ENCODE data around the gene PI4KA. TPM values are rescaled to one million over a fixed set of nuclear protein-coding genes. Genes with fewer than 3 reads are reported as not detected.
A peak's percentile ranks its signal among the peaks of the same experiment; 100 is the strongest.
"Not testable (repeated sequence)": the region's sequence is repeated elsewhere in the genome, so short reads cannot be mapped to it uniquely, and the experiment has no call there.

PI4KA gene
- total RNA-seq, 4 donors from 2014 or later, result 42.5 to 81.3 (median 66.1) TPM

DNA sequence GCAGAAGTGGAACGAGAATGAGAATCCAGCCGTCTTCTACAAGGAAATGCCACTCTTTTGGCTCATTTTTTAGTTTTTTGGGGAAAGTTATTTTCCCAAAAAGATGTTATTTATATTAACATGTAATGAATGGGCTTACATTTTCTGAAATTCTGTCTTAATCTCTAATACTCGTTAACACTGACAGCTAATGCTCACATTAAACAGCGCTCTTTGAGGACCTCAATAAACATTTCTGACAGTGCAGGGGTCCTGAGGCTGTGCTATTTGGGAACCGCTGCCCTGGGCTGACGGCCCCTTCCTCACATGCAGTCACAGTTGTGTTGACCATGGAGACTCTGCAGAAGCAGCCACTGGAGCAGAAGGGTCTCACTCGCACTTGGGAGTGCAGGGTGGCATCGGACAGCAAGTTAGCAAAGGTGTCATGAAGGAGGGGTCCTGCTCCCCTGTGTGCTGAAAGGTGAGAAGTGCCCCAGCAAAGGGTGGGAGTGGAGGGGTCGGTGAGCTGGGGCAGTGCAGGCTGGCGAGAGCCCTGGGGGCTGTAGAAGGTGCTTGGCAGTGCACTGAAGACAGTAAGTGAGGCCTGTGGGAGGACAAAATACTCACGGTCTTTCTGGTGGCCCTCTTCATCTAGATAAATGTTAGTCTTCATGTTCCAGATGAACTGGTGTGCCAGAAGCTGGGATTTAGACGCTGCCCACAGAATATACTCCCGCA, 137.8 kb downstream of the PI4KA start:
- intact Hi-C loops (cut with DNase I; ENCODE audit: low total_unique reads), result no loop called here
- TF ChIP-seq, protein P1, sequence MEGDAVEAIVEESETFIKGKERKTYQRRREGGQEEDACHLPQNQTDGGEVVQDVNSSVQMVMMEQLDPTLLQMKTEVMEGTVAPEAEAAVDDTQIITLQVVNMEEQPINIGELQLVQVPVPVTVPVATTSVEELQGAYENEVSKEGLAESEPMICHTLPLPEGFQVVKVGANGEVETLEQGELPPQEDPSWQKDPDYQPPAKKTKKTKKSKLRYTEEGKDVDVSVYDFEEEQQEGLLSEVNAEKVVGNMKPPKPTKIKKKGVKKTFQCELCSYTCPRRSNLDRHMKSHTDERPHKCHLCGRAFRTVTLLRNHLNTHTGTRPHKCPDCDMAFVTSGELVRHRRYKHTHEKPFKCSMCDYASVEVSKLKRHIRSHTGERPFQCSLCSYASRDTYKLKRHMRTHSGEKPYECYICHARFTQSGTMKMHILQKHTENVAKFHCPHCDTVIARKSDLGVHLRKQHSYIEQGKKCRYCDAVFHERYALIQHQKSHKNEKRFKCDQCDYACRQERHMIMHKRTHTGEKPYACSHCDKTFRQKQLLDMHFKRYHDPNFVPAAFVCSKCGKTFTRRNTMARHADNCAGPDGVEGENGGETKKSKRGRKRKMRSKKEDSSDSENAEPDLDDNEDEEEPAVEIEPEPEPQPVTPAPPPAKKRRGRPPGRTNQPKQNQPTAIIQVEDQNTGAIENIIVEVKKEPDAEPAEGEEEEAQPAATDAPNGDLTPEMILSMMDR (IDR thresholded peaks at IDR 0.05), result no peak
- TF ChIP-seq POLR2A (IDR thresholded peaks at IDR 0.05), result no peak
- DNase-seq (ENCODE audit: low spot score in 2 of 2), result no peak
- no peak overlapping the region for H3K4me3 ChIP-seq (ENCODE audit: low read depth, poor library complexity, severe bottlenecking)
- 91 to 93% methylated on average over 13 of the region's 13 CpGs for WGBS, 2 donors

DNA sequence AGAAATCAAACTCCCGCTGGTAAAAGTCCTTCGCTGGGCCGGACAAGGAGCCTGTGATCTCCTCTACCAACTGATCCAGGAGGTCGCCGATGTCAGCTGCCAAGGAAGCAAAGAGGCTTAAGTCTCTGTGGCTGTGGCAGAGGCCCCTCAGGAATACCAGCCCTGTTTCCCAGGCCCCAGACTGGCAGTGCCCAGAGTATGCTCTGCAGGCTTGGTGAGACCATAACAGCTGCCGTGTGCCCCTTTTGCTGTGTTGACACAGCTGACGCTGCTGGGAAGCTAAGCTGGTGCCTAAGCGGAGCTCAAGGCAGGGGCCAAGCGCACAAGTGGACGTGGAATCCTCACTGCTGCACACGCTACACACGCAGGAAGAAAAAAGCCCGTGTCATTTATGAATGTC, 139.9 kb downstream of the PI4KA start:
- H3K4me3 ChIP-seq (ENCODE audit: low read depth, poor library complexity, severe bottlenecking); intact Hi-C loops (cut with DNase I; ENCODE audit: low total_unique reads); DNase-seq (ENCODE audit: low spot score in 2 of 2): not testable (repeated sequence)
- WGBS, 2 donors, result 89 to 96% methylated on average over 12 of the region's 13 CpGs

DNA sequence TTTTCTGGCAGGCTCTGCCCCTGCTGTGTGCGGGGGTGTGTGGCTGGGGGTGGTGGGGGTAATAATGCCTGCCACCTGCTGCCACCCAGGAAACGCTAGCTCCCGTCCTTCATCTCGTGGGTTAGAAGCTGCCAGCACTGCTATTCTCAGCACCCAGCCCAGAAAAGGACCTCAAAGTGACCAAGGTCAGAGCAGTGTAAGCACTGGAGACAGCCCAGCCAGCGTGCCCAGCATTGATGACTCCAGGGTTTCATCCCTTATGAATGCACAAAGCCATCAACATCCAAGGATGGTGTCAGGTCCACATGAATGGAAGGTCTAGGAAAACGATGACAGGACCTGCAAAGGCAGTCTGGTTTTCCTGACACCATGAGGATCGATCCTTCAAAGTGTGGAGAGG, 140.6 kb downstream of the PI4KA start:
- 92 to 95% methylated on average over 4 to 5 of the region's 7 CpGs for WGBS, 2 donors
- H3K4me3 ChIP-seq (ENCODE audit: low read depth, poor library complexity, severe bottlenecking); DNase-seq (ENCODE audit: low spot score in 2 of 2); intact Hi-C loops (cut with DNase I; ENCODE audit: low total_unique reads): not testable (repeated sequence)

DNA sequence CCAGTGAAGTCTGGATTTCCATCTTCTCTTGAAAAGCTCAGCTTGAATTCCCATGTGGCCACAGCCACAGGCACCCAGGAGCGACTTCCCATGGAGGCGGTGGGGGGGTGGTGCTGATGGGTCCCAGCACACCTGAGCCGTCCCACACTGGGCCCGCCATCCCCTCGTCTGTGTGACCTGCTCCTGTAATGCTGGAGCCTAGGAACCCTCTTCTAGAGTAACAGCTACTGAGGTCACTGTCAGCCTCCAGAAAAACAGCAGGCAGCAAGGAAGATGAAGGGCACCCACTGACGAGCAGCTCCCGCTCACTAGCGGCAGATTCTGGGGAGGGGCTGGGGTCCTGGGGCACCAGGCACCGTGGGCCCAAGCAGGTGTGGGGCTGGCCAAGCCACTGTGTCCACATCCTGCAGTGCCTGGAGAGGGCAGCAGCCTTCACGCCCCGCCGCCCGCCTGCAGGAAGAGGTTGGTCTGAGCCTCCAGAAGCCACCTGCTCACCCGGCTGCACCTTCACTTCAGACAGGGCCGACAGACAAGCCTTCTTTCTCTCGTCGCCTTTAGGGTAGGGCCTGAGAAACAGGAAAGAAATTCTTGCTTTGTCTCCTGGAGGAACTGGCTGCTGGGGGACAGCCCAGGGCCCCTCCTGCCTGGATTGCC, 141.3 kb downstream of the PI4KA start:
- H3K4me3 ChIP-seq (ENCODE audit: low read depth, poor library complexity, severe bottlenecking); intact Hi-C loops (cut with DNase I; ENCODE audit: low total_unique reads); DNase-seq (ENCODE audit: low spot score in 2 of 2): not testable (repeated sequence)
- WGBS, 2 donors, result 96 to 100% methylated on average over 3 to 13 of the region's 17 CpGs

DNA sequence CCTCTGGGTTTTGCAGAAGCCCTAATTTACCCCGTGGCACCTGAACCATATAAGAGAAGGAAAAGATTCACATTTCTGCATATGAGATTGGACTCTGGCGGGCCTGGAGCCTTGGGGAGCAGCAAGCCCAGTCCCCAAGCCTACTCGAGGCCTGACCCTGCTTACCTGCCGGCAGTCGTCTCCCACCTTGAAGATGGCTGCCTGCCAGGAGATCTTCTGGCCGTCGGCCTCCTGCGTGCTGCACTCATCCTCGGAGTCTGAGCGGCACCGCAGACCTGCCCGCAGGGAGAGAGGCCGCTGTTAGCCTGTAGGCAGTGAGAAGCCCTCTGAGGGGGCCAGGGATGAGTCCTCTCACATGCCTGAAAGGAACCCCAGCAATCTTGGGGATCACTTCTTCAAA, 145.5 kb downstream of the PI4KA start:
- DNase-seq (ENCODE audit: low spot score in 2 of 2); H3K4me3 ChIP-seq (ENCODE audit: low read depth, poor library complexity, severe bottlenecking); intact Hi-C loops (cut with DNase I; ENCODE audit: low total_unique reads): not testable (repeated sequence)
- 88 to 100% methylated on average over 4 to 9 of the region's 13 CpGs for WGBS, 2 donors

DNA sequence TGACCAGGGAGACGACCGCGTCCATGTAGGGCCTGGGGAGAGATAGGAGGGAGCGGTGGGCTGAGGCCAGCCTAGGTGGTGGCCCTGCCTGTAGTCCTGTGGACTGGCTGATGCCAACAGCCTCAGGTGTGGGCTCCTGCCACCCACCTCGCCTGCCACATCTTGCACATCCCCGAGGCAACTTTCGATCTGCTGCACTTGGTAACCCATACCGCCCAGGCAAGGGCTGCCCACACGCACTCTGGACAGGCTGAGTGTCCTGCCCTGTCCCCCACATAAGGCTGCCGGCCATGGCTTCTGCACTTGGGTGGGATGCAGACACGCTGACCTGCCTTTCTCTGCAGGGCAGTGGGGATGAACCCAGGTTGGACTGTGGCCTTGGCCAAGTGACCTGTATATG, 148.6 kb downstream of the PI4KA start:
- H3K4me3 ChIP-seq (ENCODE audit: low read depth, poor library complexity, severe bottlenecking); intact Hi-C loops (cut with DNase I; ENCODE audit: low total_unique reads); DNase-seq (ENCODE audit: low spot score in 2 of 2): not testable (repeated sequence)
- 94 to 96% methylated on average over 5 to 9 of the region's 11 CpGs for WGBS, 2 donors

DNA sequence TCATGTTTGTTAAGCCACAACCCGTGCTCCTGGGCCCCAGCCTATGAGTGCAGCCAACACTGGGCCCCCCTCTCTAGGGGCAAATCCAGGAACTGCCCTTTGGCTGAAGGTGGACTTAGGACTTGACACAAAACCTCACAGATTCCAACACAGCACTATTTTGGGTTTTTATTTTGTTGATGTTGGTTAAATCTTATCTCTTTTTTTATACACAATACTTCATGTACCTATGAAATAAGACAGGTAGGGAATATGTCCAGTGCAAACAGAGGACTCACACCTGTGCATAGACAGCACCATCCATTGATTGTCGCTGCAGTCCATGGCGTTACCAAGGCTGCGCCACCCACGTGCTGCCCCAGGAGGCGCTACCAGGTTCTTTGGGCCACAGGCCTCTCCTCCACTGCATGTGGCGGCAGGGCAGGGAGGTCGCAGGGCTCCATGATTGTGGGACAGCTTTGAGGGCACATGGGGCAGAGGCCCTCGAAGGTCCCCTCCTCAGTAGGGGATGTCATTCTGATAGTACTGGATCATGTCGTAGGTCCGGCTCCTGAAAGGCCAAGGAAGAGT, 151.0 kb downstream of the PI4KA start:
- H3K4me3 ChIP-seq (ENCODE audit: low read depth, poor library complexity, severe bottlenecking); intact Hi-C loops (cut with DNase I; ENCODE audit: low total_unique reads); DNase-seq (ENCODE audit: low spot score in 2 of 2): not testable (repeated sequence)
- 97 to 100% methylated on average over 7 to 11 of the region's 11 CpGs for WGBS, 2 donors

DNA sequence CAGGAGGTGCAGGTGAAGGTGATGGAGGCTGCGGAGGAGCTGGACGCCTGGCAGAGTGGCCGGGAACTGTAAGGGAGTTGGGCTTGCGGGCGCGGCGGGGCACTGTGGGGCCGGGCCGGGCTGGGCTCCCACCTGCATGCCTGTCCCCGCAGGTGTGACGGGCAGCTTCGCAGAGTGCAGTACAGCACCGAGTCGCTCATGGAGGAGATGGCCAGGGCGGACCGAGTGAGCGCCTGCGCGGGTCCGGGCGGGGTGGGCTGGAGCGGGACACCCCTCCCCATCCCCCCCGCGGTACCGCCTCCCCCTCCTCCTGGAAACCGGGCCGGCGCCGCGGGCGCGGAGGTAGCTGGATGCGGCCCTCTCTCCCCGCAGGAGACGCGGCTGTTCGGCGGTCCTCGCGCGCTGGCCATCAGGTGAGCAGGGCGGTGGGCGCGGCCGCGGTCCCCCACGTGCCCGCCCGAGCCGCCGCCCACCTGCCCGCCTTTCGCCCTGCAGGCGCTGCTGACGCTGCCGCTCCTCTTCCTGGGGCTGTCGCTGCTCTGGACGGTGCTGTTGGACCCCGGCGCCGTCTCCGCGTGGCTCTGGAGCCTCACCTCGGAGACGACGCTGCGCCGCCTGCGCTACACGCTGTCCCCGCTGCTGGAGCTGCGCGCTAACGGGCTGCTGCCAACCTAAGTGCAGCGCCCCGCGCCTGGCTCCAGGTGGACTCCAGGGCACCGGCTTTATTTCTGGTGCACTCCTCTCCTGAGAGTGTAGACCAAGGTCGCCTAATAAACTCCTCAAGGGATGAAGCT, 154.6 kb downstream of the PI4KA start:
- intact Hi-C loops (cut with DNase I; ENCODE audit: low total_unique reads); DNase-seq (ENCODE audit: low spot score in 2 of 2); H3K4me3 ChIP-seq (ENCODE audit: low read depth, poor library complexity, severe bottlenecking): not testable (repeated sequence)
- WGBS, 2 donors, result 4 to 12% methylated on average over 8 to 36 of the region's 79 CpGs

DNA sequence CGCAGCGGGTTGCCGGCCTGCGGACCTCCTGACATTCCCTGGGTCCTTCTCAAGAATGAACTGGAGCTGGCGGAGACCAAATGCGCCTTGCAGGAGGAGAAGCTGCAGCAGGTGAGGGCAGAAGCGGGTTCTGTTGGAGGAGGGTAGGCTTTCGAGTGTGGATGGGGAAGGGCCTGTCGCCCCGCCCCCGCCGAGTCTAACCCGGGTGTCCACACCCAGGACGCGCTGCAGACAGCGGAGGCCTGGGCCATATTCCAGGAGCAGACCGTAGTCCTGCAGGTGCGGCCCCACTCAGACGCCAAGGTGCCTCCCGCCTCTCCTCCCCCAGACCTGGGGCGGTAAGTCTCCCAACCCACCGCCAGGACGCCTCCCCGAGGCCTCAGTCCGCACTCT, 155.2 kb downstream of the PI4KA start:
- H3K4me3 ChIP-seq (ENCODE audit: low read depth, poor library complexity, severe bottlenecking); intact Hi-C loops (cut with DNase I; ENCODE audit: low total_unique reads): not testable (repeated sequence)
- WGBS, 2 donors, result no CpG with 5 or more reads among the region's 25 CpGs
- DNase-seq (ENCODE audit: low spot score in 2 of 2), result peak in 1 of 2 donors; percentile 90

DNA sequence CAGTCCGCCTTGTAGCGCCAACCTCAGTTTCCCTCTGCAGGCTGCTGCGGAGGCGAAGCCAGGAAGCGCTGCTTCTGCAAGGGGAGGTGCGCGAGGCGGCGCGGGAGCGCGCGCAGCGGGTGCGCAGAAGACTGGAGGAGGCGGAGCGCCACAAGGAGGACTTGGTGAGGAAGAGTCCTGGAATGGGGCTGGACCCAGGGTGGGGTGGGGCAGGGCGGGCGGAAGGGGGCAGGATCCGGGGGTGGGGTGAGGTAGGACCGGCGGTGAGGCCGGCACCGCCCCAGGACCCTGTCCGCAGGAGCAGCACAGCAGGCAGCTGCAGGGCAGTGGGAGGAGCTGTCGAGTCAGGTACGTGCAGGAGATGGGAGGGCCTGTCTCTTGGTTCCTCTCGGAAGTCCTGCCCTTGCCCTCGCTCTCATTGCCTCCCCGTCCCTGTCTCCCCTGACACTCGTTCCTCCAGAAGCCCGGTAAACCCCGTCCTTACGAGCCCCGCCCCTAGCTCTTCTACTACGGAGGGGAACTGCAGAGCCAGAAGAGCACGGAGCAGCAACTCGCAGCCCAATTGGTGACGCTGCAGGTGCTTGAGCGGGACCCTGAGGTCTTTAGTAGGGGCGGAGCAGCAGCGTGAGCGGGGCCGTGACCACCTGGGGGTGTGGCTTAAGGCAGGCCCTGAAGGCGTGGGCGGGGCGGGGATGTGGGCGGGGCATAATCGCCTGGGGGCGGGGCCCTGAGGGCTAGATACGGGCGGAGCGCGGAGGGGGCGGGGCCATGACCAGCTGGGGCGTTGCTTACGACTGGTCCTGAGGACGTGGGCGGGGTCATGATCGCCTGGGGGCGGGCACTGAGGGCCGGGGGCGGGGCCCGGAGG, 155.8 kb downstream of the PI4KA start:
- WGBS, 2 donors, result 0 to 1% methylated on average over 30 to 31 of the region's 64 CpGs
- DNase-seq (ENCODE audit: low spot score in 2 of 2), result peak; percentile 93 to 98
- H3K4me3 ChIP-seq (ENCODE audit: low read depth, poor library complexity, severe bottlenecking), result peak overlapping the region; percentile 36
- intact Hi-C loops (cut with DNase I; ENCODE audit: low total_unique reads), result not testable (repeated sequence)

DNA sequence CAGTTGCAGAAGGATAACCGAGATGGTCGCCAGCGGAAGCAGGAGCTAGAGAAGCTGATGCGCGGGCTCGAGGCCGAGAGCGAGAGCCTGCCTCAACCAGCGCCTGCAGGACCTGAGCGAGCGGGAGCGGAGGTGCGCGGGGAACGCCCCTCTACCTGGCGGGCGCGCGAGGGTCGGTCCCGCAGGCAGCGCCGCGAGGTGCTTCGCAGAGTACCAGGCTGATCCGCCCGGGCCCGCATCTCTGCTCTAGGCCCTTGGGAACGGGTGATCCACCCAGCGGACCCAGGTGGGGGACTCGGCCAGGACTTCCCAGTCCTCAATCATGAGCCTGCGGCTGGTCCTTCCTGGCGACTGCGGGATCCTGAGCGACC, 156.5 kb downstream of the PI4KA start:
- DNase-seq (ENCODE audit: low spot score in 2 of 2); intact Hi-C loops (cut with DNase I; ENCODE audit: low total_unique reads): not testable (repeated sequence)
- H3K4me3 ChIP-seq (ENCODE audit: low read depth, poor library complexity, severe bottlenecking), result peak overlapping the region; percentile 36
- WGBS, 2 donors, result 0% methylated on average over 14 of the region's 35 CpGs; no CpG with 5 or more reads in 1 of the 2 donors

DNA sequence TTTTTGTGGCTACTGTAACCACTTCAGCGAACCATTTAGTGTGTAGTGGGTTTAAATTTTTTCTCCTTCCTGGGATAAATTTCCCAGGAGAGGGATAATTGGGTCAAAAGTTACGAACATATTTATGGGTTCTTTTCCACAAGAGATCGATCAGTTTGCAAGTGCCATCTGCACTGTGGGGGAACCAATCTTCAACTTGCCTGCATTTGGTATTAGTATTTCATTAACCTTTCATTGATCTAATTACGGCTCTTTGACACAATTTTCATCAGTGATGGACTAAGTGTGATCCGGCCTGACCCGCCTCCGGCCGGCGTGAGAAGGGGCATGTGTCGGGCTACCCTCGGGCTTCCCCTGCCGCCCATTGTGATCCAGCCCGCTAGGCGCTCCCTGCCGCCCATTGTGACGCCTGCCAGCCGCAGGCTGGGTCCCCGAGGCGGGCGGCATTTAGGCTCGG, 156.9 kb downstream of the PI4KA start:
- 9 to 13% methylated on average over 13 to 16 of the region's 21 CpGs for WGBS, 2 donors

DNA sequence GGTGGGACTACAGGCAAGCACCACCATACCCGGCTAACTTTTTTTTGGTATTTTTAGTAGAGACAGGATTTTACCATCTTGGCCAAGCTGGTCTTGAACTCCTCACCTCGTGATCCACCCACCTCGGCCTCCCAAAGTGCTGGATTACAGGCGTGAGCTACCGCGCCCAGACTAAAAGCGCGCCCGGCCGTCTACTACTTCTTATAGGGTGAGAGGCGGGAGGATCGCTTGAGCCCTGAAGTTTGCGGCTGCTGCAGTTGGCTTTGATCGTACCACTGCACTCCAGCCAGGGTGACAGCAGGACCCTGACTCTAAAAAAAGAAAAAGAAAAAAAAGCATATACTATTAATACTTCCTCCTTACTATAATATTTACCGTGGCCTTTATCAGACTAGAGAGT, 158.3 kb downstream of the PI4KA start:
- peak in 1 of 2 donors; percentile 86 for DNase-seq (ENCODE audit: low spot score in 2 of 2)
- intact Hi-C loops (cut with DNase I; ENCODE audit: low total_unique reads); H3K4me3 ChIP-seq (ENCODE audit: low read depth, poor library complexity, severe bottlenecking): not testable (repeated sequence)
- 93 to 95% methylated on average over 15 of the region's 15 CpGs for WGBS, 2 donors

More for the DNA sequence above, 156.9 kb downstream of the PI4KA start:
- intact Hi-C loops (cut with DNase I; ENCODE audit: low total_unique reads); H3K4me3 ChIP-seq (ENCODE audit: low read depth, poor library complexity, severe bottlenecking); DNase-seq (ENCODE audit: low spot score in 2 of 2): not testable (repeated sequence)
